HG02588 (cell line): ENCODE data around the gene AHSA1.
A peak's percentile ranks its signal among the peaks of the same experiment; 100 is the strongest.

ENCODE experiments used
- ATAC-seq: cut with Tn5 transposase; IDR thresholded peaks from one replicate; pipeline ENCODE4 v1.9.1; 2021; ENCODE audit warnings: mild to moderate bottlenecking, moderate library complexity; ENCODE audit not compliant: unreplicated experiment

AHSA1 gene

DNA sequence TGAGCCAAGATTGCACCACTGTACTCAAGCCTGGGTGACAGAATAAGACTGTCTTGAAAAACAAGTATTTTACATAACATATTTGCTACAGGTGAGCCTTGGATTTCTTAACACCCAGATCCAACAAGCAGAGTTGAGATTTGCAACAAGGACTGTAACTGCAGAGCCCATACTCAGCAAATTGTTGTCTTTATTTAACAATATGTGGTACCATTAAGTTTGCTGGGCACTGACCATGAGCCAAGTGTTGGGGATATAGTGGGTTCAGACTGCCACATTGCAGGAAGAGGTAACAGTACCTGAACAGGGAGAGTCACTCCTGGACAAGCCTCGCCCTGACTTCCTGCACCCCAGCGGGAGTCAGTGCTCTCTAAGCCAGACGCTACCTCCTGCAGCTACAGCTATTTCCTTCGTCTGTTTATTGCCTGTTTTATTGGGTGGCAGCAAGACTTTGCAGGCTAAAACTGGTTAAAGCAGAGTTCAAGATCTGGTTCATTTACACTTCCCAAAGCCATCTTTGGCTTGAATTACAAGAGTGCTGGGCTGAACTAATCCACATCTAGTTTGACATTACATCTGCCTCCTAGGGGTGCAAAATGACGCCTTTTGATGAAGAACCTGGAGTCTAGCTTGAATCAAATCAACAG, 12.5 kb downstream of the AHSA1 start:
- ATAC-seq = no peak

DNA sequence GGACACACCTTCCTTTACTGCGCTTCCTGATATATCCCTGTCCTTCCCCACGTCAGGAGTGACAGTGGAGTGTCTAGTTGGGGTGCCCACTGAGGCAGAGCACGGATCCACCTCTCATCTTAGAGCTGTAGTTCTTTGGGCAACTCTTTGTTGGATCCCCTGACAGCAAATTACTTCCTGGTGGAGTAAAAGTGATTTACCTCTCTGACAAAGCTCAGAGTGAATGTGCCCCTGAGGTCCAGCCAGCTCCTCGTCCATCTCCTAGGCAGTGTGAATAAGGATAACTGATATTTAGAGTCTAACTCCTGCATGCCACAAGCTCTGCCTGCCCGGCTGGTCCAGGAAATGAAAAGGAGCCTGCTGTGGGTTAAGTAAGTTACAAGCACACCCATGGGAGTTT, 16.0 kb downstream of the AHSA1 start:
- ATAC-seq = no peak

DNA sequence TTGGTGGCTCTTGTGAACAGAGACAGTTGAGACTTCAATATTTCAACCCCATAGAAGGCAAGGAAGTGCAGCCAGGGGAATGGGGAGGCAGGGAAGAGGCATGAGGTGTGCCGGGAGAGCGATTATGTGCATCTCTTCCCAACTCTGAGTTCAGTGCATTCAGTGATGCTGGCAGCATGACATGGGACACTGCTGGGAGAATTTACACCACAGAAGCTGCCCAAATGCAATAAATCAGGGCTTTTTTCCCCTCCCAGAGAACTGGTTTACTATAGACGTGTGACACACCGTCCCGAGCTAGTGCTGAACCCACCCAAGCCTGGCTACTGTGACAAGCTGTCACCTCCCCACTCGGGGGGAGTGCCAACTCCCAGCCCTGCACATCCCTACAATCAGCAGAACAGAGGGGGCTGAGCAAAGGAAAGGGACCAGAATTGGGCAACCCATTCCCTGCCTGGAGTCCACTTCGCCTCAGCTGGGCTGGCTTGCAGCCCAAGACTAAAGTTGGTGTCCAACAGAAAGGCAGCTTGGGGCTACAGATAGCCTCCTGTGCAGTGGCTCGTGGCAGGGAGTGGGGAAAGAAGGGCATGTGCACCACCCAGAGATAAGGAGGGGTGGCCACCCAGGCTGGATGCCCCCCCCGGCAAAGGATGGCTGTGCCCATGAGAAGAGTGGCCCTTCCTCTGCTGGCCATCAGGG, 16.7 kb downstream of the AHSA1 start:
- ATAC-seq = no peak

DNA sequence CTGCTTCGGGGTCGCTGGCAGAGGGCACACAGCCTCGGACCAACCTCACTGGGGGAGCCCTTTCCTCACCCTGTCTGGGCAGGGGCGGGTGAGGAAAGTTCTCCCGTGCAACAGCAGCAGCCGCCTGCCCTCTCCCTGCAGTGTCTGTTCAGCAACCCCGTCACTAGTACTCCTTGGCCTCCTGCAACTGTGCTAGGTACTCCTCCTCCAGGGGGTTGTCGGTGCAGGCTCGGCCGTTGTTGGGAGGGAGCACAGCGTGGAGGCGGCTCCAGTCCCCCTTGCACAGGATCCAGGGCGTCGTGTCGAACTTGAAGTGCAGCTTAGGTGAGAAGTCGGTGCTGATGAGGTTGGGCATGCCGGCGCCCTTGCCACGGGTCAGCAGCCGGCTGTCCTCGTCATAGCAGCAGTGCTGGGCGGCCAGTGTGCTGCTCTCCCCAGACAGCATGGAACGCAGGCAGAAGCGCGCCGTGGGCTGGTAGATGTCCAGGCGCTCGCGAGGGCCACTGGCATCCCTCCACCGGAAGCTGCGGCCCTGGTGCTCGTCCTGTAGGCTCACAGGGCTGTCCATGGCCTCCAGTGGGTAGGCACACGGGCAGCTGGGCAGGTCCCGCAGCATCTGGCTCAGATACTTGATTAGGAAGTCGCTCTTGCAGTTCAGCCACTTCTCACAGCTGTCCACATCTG, 17.7 kb downstream of the AHSA1 start:
- ATAC-seq = no peak

DNA sequence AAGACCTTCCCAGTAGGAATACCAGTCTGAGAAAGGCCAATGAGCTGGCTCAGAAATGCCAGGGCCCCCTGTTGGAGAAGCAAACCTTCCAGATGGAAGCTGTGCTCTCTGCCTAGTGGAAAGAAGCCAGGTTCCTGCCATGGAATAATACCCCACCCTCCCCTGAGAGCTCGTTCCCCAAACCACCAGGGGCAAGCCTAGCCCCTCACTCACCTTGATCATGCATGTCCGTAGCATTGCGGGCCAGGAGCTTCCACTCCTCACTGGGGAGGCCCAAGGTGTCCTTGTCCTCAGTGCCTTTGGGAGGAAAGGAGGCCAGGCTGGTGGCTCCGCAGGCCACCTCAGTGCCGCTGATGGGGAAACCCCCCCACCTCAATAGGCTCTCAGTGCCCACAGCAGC, 20.1 kb downstream of the AHSA1 start:
- ATAC-seq = no peak

DNA sequence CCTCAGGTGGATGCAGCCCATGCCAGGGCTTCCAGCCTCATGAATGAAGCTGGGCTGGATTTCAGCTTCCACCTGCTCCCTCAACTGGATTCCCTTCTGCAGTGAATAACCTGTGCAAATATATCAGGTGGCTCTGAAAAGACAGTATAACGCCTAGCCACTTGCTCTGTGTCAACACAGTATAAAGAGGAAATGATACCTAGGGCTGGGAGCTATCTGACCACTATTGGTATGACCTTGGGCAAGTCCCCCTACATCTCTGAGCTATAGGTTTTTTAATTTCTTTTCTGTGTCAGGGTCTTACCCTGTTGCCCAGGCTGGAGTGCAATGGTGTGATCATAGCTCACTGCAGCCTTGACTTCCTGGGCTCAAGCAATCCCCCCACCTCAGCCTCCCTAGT, 20.9 kb downstream of the AHSA1 start:
- peak; percentile 82 for ATAC-seq

DNA sequence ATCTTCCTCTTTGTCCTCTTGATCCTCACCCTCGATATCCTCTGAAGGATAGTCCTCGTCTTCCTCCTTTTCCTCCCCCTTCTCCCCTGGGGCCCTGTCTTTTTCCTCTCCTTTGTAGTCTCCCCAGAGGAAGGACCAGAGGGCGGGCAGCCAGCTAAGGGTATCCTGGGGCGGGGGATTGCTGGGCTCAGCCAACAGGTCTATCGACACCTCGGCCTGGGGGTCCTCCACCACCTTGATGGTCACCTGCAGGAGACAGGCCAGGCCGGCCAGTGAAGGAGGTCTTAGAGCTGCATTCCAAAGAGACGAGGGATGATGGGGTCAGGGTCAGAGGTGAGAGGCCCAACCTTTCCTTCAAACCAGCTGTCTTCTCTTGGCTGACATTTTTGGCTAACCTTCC, 24.5 kb downstream of the AHSA1 start:
- ATAC-seq = no peak

DNA sequence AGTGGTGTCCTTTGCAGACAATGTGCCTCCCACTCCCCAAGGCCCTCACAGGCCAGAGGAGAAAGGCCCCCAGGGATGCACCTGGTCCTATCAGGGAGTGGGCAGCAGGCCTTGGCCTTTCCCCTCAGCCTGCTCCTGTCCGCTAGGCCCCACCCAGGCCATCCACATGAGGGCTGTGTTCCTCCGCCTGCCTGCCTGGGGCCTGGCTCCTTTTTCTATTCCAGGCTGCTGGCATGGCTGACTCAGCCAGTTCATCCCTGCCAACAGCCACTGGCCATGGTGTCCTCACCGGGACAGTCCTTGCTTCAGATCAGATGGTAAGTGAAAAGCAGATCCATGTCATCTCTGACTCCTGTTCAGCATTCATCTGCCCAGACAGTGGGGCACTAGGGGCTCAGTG, 27.4 kb downstream of the AHSA1 start:
- no peak for ATAC-seq

DNA sequence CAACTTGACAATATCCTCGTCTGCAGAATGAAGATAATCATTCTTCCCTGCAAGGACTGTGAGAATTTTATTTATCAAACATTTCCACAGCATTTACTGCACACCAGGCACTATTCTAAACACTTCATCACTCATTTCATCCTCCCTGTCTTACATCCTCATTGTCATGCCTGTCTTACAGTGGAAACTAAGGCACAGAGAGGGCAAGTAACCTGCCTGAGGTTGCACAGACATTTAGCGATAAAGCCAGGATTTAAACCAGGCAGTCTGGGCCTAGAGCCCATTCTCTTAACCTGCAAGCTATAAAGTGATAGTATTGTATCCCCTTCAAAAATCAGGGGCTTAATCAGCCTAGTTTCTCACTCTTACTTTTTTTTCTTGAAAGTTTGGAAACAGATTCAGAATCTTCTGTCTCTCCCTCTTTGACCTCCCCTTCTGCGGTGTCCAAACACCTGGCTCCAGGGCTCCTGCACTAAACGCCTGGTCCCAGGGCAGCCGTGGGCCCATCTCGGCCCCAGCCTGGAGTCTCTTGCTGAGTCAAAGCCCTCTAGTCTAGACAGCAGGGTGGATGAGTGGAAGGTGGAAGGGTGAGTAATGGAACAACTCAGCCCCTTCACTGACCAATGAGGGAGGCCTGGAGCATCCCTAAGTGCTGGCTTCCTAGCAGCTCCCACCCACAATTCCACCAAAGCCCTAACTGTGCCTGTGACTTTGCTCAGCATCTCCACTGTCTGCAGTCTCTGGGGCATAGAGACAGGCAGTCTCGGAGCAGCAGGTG, 28.2 kb downstream of the AHSA1 start:
- no peak for ATAC-seq

DNA sequence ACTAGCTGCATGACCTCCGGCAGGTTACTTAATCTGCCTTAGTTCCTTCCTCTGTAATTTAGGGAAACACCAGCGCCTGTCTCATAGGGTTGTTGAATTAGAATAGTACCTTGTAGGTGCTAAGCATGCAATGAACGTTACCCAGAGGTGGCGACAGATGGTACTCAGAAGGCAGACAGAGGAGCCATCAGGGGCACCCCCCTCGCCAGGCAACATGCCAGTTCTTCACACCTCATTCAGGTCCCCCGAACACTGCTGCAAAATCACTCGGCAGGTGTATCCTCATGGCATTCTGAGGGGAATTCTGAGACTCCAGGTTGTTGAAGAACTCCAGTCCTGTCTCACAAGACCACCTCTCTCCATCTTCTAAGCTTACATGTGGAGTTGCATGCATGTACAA, 30.7 kb downstream of the AHSA1 start:
- no peak for ATAC-seq

DNA sequence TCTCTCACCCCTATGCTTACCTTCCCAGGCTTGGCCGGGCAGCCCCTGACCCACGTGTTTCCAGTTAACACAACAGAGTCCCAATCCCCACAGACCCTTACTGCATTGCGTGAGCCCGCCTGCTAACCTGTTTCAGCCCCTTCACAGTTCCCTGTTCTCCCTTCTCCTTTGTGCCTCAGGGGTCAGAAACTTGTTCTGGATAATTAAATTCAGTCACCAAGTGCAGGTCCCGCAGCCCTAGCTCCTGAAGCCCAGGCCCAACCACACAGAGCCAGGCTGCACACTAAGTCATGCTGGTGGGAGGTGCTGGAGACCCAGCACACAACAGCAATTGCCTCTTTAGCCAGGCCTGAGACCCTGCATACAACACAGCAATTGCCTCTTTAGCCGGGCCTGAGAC, 31.1 kb downstream of the AHSA1 start:
- ATAC-seq = no peak

DNA sequence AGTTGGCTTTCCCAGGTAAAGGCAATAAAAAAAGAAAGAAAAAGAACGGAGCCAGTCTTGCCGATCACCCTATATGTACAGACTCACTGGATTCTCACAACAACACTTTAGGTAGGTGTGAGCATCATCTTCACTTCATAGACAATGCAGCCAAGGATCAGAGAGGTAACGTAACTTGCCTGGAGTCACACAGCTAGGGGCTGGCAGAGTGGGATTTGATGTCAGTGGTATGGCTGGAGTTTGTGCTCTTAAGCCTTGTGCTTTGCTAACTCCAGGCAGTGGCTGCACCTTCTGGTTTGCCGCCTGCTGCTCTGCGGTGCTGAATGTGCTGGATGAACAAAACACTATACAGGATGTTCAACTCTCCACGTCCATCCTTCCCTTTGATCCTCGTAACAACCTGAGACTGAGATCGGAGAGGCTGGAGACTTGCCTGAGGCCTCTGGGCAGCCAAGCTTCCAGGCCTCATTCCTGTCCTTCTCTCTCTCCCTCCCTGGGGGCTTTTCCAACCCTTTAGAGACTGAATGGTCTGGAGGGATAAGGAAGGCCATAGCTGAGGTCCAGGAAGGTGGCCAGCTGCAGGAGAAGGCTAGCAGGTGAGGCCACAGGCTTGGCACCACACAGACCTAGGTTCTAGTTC, 32.6 kb downstream of the AHSA1 start:
- no peak for ATAC-seq

DNA sequence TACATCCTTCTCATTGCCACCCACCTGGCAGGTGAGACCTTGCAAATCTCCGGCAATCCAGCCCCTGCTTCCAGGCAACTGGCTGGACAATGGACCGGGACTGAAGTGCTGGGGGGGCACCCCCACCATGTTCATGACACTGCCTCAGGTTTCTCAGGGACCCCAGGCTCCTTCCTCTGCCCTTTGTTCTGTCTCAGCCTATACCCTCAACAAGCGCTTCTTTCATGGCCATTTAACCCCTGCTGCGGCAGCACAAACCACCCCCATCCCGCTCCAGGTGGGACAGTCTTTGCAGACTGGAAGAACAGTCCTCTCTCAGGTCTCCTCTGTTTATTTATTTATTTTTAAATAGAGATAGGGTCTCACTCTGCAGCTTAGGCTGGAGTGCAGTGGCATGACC, 33.2 kb downstream of the AHSA1 start:
- no peak for ATAC-seq

DNA sequence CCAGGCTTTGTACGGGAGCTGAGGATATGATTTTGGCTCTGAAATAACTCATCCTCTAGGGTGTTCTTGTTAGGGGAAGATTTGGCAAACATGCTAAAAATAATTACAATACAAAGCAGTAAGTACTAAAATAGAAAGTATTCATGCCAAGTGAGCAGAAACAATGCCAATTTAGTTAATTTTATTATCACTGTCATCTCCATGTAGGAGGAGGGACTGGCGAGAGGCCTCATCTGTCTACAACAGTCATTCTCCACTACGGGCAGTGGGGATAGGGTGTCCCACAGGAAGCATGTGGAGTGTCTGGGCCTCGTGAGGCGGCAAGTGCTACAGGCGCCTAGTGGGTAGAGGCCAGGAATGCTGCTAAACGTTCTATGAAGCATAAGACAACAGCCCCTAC, 37.4 kb downstream of the AHSA1 start:
- no peak for ATAC-seq

DNA sequence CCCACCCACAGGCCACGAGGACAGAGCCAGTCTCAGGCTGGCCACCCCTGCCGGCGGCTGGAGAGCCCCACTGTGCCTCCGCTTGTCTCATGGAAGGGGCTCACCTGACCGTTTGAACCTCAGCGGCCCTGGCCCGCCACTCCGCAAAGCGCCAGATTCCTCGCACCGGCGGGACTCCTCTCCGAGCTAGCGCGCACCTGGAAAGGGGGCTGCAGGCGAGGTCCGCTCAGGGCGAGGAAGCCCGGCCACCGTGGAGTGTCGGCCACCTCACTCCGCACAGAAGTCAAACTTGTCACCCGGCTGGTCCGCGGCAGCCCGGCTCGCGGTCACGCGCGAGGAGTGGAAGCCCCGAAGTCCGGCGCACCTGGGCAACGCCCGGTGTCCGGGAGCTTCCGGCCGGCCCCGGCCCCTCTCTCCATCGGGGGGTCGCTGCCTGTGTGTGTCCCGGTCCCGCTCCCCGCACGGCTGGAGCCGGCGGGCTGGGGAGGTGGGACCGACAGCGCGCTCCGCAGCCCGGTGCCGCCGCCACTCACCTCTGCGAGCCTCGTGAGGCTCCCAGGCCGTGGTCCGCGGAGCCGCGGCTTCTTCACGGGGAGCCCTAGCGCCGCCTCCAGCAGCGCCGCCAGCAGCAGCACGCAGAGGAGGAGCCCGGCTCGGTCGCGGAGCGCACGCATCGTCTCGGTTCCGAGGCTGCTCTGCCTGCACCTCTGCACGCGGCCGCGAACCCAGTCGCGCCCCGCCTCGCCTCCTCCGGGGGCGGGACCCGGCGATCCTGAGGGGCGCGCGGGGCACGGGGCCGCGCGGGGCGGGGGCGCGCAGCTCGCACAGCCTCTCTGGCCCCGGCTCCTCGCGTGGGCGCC, 40.5 kb downstream of the AHSA1 start, which contains the start of gene ISM2:
ISM2 (minus strand) TSS at position 697 of the 860 bp plus-strand sequence; CDS start at position 674, 23 bp downstream.
- peak; percentile 61 for ATAC-seq

DNA sequence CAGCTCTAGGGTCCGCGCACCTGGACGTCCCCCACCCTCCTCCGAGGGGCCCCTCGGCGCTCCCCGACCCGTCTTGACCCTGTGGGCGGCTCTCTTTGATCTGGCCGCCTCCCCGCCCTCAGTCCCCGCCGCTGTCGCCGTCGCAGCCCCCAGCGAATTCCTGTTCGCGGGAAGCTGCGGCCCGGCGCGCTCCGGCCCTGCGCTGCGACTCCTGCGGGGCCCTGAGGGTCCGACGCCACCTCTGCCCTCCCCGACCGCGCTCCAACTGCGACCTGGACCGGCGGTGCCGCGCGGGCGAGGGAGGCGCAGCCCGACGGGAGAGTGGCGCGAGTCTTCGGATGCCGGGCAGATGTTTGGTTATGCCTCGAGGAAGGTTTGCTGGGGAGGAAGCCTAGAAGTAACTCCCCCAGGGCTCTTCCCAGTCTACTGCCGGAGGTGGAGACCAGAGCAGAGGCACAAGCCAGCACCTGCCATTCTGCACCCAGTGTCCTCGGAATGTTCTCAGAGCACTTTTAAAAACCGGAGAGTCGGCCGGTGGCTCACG, 41.2 kb downstream of the AHSA1 start:
- peak; percentile 16 for ATAC-seq

DNA sequence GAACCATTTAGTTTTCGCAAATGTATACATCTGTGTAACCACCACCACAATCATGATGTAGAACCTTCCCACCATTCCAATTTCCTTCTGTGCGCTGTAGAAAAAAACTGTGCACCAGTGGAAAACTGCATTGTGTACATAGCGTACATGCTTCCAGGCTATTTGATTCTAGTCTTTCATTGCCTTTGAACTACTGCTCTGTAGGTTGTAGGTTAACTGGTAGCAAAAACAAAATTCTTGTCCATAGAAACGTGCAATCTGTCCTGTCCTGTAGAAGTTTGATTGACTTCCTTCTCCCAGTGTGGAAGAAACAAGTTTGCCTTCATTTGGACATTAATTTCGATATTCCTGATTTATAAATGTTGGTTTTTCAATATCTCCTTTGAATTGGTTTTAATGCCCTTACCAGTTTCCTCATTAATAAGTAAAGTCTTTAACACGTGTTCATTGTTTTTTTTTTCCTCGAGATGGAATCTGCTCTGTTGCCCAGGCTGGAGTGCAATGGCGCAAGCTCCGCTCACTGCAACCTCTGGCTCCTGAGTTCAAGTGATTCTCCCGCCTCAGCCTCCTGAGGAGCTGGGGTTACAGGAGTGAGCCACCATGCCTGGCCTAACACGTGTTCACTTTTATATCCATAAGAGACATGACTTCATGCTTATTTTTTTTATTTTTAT, 44.4 kb downstream of the AHSA1 start:
- ATAC-seq = no peak

DNA sequence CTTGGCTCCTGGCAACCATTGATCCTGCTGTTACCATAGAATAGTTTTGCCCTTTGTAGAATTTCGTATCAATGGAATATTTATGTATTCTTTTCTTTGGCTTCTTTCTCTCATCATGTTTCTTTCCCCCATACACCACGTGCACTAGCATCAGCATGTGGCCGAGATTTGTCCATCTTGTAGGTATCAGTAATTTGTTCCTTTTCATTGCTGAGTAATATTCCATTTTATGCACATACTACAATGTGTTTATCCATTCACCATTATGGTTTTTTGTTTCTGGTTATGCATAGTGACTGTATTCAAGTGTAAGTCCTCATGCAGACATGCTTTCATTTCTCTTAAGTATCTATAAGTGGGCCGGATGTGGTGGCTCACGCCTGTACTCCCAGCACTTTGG, 45.2 kb downstream of the AHSA1 start:
- ATAC-seq = no peak

DNA sequence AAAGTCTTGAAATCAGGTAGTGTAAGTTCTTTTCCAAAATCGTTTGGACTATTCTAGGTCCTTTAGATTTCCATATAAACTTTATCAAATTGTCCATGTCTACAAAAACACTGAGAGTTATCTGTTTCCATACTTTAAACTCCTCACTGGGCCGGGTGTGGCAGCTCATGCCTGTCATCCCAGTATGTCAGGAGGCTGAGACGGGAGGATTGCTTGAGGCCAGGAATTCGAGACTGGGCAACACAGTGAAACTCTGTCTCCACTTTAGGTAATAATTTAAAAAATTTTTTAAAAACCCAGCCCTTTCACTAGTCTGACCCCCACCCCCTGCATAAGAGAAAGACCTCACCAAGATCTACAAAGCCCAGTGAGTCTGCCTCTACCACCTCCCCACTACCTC, 47.1 kb downstream of the AHSA1 start:
- ATAC-seq = no peak
